HG03378 (cell line): ENCODE measurements around the gene CDH15.

Experiments
- ATAC-seq: cut with Tn5 transposase; IDR thresholded peaks from one replicate; pipeline ENCODE4 v1.9.1; 2021; ENCODE audit warnings: mild to moderate bottlenecking, moderate library complexity; ENCODE audit not compliant: unreplicated experiment

Gene CDH15

DNA sequence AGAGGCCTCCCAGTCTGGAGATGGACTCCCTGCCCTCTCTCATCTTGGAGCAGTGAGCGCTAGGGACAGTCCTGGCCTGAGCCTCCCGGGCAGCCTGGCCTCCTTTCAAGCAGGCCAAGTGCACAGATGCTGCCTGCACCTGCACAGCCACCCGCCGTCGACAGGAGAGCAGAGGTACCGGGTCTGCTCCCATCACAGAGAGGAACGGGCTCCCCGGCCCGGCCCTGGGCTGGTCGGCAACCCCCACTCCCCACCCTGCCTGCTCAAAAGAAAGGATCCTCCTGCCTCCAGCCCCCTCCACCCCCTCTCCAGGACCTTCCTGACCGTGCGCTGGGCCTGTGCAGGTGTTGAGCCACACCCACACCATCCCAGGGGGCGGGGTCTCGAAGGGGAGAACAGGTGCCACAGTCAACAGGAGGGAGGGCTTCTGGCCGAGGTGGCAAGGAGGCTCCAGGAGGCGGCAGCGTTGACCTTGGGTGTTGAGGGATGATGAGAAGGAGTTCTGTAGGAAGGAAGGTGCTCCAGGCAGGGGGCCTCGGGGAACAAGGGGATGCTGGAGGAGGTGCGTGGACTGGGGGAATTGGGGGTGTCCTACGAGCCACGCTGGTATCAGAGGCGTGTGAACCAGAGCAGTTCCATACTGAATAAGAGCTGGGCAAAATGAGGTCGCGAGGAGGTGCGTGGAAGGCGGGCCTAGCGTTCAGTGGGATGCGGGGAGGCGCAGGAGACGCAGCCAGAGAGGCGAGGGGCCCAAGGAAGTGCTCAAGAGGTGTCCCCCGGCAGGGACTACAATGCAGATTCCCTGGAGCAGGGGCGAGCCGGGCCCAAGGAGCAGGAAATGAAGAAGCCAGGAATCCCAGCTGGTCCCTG lies 967 bp upstream of the CDH15 start:
- ATAC-seq: no peak

DNA sequence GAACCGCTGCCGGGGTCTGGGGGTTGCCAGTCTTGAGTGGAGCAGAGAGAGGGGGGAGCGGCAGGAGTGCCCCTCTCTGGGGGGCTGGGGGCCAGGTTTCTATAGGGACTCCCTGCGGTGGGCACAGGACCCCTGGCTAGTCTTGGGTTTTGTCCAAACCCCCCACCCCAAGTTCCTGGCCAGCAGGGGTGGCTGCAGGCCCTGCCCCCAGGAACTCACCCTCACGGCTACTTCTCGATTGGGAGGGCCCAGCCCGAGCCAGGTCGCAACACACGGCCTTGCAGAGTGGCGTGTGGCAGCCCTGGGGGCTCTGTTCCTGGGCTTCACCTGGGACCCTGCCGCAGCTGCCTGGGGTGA lies 601 bp downstream of the CDH15 start:
- no peak for ATAC-seq

DNA sequence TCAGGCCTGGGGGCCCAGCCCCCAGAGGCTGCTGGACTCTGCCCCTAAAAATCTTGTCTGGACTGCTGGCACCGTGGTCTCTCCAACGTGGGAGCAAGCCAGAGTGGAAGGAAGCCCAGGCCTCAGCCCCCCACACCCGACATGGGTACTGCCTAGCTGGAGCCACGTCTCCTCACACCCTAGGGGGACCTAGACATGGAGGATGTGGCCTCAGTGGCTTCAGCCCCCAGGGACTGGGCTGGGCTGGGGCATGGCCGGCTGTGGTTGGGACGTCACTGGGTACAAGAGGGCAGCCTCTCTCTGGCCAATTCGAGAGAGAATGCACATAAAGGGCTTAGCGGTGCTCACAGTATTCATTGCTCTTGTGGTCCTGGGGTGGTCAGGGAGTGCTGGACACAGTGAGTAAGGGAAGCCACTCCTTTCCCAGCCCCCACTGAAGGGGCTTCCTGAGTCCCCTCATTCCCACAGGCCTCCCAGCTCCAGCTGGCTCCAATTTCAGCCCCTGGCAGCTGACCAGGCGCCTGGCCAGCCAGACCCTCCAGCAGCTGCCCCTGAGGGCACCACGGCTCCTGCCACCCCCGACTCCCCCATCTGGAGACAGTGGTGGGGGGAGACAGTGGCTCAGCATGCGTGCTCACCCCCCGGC lies 1.1 kb downstream of the CDH15 start:
- ATAC-seq: no peak

DNA sequence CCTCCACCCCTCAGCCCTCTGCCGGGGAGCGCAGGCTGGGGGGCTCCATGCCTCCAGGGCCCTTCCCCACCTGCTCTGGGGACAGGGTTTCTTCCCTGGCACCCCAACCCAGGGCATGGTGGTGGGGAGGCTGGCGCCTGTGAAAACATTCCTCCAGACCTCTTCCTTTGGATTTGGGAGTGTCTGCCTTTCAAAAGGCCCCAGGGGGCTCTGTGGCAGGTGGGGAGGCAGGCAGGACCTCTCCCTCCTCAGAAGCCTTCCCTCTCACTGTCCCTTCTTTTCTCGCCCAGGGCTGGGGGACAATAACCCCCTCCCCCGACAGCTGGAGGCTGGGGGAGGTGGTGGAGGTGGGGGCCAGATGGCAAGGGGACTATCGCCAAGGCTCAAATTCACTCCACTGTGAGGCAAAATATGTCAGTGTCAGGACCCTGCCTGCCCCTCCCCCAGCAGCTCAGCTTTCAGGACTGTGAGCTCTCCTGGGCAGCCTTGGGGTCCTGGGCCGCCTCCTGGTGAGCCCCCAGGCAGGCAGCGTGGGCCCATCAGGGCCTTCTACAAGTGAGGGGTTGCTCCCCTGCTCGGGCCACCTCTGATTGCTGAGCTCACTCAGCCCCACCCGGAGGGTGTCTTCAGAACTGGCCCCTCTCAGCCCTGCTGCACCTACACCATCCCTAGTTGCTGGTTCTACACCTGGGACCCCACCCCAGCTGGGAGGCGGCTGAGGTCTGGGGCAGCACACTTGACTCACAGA lies 1.8 kb downstream of the CDH15 start:
- ATAC-seq: no peak

DNA sequence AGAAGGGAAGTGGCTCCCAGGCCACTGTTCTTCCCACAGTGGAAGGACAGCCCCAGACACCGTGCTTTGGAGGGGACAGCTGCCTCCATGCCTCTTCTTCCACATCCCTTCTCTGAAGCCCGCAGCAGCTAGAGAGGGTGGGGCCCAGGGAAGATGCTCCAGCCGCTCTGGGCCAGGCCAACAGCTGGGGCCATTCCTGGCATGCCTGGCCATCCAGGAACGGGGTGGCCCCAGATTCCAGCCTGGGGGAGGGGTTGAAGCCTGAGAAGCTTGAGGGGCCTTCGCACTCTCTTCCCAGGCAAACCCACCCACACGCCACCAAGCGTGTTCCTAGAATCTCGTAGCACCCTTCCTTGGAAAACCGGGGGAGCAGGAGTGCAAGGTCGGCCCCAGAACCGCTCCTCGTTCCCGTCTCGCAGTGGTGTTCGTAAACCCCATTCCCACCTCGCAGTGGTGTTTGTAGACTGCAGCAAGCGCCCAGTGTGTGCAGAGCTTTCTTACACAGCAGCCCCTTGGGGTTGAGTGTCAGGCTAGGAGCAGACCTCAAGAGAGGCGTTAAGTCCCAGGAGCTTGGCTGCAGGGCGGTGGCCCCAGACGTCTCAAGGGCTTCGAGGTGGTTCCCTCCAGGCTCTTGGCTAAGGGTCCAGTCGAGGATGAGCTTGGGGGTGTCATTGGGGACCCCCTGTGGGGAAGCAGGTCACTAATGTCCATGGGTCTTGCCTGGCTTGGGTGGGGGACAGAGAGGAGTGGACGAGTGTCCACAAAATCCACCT lies 2.7 kb downstream of the CDH15 start:
- no peak for ATAC-seq

DNA sequence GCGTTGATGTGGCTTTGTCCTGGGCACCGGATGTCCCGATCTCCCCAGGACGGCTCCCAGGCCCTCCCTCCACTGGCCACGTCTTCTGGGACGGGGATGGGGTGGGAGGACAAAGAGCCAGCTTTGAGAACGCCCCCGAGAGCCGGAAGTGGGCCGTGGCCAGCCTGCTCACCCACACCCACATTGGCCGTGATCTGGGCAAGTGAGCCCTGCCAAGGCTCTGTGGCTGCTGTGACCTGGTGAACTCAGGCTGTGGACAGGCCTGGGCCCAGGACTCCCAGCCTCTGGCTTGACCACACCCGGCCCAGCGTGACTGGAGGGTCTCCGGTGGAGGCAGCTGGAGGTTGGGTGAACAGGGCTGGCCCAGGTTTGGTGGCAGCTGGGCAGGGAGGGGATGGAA lies 3.3 kb downstream of the CDH15 start:
- ATAC-seq: no peak

DNA sequence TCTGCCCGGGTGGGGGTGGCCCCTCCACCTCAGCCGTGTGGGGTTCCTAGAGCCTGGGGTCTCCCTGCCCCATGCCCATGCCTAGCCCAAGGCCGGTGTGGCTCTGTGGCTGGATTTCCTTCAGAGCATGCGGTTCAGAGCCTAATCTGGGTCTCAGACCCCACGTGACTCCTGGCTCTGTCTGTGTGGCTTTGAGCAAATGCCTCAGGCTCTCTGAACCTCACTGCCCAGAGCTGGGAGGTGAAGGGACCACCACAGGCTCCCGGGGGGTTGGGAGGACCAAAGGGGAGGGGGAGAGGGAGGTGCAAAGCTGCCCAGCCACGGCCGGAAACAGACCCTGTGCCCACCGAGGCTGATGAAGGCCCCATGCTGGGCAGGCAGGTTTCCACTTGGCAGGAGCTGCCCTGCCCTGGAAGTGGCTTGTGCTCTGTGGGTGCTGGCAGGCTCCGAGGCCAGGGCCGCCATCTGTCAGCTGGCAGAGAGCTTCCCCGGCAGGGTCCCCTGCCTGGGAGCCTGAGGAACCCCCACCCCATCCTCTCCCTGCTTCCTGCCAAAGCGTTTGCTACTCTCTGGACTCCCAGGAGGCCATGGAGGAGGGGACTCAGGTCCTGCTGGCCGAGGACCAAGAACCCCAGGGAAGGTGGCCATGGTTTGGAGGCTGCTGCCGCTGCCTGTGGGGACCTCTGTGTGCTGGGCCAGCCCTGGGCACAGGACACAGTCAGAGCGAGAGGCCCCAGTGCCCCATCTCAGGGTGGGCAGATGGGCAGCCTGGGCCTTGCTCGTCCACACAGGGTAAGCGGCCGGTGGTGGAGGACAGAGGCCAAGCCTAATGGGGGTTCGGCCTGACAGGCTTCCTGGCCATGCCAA lies 4.0 kb downstream of the CDH15 start:
- ATAC-seq: no peak

DNA sequence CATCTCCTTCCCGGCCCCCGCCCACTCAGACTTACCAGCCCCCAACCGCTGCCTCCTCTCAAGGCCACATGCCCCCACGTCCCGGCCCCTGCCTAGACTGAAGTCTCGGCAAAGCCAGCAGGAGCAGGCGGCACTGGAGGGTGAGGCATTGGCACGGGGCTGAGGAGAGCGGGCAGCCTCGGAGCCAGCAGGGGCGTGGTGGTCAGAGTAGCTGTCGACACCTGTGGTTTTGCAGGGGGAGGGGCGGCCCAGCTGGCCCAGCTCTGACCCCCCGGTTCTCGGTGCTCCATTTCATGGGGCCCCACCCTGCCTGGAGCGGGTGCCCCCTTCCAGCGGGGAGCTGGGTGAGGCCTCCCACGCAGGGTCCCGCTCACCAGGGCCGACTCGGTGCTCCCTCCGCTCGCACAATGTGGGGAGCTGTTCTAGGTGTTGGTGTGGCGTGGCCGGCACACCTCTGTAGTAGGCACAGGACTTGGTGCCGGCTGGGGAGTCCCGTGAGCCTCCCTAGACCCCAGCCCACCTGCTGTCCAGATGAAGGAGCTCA lies 4.7 kb downstream of the CDH15 start:
- ATAC-seq: no peak

DNA sequence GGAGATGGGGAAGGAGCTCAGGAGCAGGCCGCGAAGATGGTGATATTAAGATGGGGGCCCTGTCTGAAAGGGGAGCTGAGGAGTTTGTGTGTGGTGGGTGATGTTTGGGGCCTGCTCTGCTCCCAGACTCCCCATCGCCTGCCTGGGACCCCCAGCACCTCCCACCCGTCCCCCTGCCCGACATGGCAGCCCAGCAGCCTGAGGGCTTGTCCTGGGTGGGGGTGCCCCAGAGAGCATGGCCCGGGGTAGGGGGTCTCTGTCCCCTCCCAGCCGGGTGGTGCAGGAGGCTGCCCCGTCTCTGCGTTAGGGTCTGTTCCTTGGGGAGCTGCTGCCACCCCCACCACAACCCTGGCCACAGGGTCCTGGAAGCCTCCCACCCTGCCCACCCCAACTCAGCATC lies 5.2 kb downstream of the CDH15 start:
- no peak for ATAC-seq

DNA sequence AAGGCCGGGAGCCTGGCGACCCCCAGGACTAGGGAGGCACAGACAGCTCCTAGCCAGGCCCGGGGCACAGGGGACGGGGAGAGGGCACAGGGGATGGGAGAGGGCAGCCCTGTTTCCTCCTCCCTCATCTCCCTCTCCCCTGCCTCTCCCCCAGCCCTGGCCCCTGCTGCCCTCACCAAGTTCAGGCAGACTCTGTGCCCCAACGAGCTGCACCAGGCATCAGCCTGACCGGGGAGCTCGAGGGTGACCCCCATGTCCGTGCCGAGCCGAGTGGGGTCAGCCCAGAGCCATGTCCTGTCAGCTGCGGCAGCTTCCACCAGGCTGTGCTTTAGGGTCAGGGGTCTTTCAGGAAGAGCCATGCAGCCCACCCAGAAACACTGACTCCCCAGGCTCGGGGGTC lies 6.0 kb downstream of the CDH15 start:
- no peak for ATAC-seq

DNA sequence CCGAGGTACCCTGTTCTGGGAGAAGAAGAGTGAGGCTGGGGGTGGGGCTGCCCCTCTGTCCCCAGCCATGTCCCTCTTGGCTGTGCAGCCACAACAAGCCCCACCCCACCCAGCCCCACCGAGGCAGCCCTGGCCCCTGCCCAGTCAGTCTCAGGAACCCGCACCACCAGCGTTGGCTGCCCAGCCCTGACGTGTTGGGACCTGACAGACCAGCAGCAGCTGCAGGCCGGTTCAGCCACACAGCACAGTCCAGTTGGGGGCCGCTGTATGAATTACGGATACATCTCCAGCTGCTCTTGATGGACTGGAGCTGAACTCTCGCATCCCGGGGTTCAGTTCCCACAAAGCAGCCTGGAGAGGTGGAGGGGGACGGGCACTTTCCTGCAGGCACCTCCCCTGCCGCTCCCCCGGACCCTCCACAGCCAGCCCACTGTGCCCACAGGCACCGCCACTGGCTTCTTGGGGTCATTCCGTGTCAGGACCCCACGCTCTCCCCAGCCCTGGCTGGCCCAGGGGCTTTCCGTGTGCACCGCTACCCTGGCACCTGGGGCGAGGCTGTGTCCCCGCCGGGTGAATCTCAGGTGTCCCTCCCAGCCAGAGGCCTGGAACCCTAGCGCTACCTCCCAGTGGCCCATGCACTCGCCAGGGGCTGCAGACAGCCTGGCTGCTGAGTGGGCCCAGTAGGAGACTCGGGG lies 7.1 kb downstream of the CDH15 start:
- ATAC-seq: no peak

DNA sequence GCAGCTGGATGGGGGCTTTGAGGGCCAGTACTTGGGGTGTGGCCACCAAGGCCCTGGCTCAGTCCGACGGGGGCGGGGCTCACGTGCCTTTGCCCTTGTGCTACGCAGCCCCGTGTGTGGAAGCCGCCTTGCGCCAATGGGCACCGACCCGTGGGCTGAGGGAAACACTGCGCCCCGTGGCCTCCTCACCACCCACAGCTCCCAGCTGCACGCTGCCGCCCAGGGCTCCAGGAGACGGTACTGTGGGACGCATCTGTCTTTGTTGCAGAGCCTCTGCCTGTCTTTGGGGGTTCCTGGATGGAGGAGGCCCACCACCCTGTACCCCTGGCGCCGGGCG lies 7.6 kb downstream of the CDH15 start:
- no peak for ATAC-seq

DNA sequence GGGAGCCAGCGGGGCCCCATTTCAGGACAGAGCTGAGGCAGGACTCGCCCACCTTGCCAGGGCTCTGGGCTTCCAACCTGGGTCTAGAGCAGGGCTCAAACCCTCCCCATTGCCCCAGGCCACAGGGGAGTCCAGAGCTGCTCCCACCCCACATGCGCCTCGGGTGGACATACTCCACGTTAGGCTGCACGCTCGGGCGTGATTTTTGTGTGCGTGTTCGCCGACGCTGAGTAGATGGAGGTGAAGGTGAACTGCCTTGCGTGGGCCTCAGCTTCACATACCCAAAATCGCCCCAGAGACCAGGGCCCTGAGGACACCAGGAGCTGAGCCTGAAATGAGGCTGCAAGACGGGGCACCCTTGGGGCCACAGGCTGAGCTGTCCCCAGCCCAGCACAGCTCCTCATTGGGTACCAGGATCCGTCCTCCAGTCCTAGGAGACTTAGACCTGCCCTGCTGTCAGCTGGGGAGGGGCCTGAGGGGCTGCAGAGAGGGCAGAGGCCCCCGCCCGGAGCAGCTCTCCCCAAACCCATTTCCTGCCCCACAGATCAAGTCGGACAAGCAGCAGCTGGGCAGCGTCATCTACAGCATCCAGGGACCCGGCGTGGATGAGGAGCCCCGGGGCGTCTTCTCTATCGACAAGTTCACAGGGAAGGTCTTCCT lies 8.2 kb downstream of the CDH15 start:
- ATAC-seq: no peak

DNA sequence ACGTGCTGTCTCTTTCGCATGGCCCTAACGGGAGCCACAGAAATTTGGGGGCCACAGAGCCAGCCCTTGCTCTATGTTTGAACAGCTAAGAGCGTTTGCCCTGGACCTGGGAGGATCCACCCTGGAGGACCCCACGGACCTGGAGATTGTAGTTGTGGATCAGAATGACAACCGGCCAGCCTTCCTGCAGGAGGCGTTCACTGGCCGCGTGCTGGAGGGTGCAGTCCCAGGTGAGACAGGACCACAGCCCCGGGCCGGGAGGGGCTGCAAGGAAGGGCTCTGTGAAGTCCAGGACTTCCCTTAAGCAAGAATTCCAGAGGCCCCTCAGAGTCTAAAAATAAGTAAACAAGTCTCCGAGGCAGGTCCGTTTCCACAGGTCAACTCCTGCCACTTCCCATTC lies 11.9 kb downstream of the CDH15 start:
- ATAC-seq: no peak

DNA sequence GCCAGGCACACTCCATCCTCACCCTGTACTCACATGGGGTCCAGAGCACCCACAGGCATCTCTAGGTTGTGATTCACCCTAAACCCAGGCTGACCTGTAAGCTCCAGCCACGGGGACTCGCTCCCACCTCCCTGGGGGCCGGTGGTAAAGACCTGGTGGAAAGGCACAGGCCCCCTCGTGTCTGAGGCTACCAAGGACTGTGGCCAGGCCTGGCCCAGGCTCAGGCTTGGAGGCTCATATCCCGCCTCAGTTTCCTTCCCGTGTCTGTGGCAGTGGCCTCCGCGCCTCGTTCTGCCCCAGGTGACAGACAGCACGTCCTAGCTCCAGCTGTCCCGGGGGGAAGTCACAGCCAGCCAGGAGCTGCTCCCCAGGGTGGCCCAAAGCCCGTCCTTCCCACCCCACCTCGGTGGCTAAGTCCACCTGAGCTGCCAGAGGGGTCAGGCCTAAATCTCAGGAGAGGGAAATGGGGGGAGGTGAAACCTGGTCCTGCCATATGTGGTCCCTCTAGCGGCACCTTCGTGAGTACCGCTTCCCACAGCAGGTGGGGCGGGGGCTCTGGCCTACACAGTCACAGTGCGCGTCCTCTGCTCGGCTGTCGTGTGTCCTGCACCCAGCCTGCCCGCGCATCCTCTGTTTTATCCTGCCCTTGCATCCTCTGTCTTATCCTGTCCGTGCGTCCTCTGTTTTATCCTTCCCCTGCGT lies 12.6 kb downstream of the CDH15 start:
- no peak for ATAC-seq

DNA sequence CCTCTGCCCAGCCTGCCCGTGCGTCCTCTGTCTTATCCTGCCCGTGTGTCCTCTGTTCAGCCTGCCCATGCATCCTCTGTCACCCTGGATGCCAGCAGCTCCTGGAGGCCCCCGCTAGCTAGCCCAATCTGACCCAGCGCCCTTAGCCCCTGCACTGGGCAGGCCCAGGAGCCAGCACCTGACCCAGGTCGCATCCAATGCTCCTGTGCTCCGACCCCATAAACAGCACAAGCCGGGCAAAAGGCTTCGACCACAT lies 13.1 kb downstream of the CDH15 start:
- no peak for ATAC-seq

DNA sequence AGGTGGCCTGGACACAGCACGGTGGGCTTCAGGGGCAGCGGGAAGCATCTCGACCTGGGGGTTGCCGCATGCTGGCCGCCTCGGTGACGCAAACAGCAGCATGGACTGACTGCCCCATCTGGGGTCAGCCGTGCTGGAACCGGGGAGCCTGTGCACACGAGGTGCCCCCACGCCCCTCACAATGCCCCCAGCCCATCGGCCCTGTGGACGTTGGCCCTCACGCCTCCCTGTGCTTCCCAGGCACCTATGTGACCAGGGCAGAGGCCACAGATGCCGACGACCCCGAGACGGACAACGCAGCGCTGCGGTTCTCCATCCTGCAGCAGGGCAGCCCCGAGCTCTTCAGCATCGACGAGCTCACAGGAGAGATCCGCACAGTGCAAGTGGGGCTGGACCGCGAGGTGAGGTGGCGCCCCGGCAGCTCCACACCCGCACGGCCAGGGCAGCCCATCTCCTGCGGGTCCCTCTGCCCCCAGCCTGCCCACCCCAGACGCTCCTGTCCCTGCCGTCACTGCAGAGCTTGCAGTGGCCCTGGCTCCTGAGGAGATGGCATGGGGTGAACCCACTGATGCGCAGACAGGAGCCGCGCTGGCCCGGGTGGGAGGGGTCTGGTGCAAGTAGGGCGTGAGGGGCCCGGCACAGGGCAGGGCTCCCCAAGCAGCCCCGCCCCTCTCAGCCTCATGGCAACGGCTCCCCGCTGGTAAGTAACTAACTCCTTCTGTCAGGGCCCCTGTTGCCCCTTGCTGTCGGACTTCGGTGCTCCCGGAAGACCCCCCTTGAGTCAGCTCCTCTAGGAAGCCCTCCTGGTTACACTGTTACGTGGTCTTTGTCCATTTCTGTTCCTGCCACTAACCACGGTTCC lies 13.6 kb downstream of the CDH15 start:
- ATAC-seq: no peak
